Measurements from ENCODE around the gene C1orf105.

C1orf105 gene

GRCh38 chr1:172517545-172517944 is 97.1 kb downstream of the C1orf105 start:
- Histone ChIP-seq H2AFZ (ENCODE audit: insufficient read depth, low read length, poor library complexity) (no peak overlapping the region), H3K9me3 (ENCODE audit: insufficient read depth, low read depth, low read length) (no peaks in the 10 kb centered on the region), H3K23ac (ENCODE audit: low read length) (no peak overlapping the region), H3K4ac (ENCODE audit: low read depth, low read length) (no peak overlapping the region), H4K91ac (ENCODE audit: low read depth, low read length) (no peak overlapping the region), H3K18ac (ENCODE audit: low read length) (no peak overlapping the region), H3K9ac (ENCODE audit: low read length) (peak overlapping the region; percentile 47), H3K79me2 (ENCODE audit: control insufficient read depth, insufficient read depth, low read length, poor library complexity) (no peaks in the 10 kb centered on the region), H3K36me3 (ENCODE audit: control insufficient read depth in 1 of 2, insufficient read depth in 2 of 2, low read length in 2 of 2) (no peaks in the 10 kb centered on the region), H3K4me1 (ENCODE audit: control insufficient read depth in 1 of 2, insufficient read depth in 2 of 2, low read length in 2 of 2) (no peaks in the 10 kb centered on the region), H3K14ac (ENCODE audit: low read length) (no peak overlapping the region), H4K12ac (ENCODE audit: low read depth, low read length) (no peak overlapping the region), H3K27me3 (ENCODE audit: insufficient read depth, low read length) (no peaks in the 10 kb centered on the region), H2AK5ac (ENCODE audit: low read length) (no peak overlapping the region), H2BK5ac (ENCODE audit: low read depth, low read length, poor library complexity) (no peak overlapping the region), H4K8ac (ENCODE audit: low read depth, low read length) (no peak overlapping the region), H3K79me1 (ENCODE audit: low read length) (no peaks in the 10 kb centered on the region), H3K4me2 (ENCODE audit: low read length) (no peak overlapping the region), H2BK12ac (ENCODE audit: low read length) (no peak overlapping the region), H3K27ac (ENCODE audit: low read depth, low read length) (no peak overlapping the region), H3K4me3 (ENCODE audit: low read depth, low read length) (no peak overlapping the region), H2BK120ac (ENCODE audit: insufficient read depth, low read length, poor library complexity) (no peak overlapping the region)
- DNase-seq: no peak
- no CpG with 5 or more reads among the region's 4 CpGs for WGBS (ENCODE audit: extremely low coverage, insufficient coverage, insufficient read length)

All from trophoblast cell (in vitro differentiated cells and primary cell).